H1 (cell line): ENCODE results near the gene CFH. TPM values are rescaled to one million over a fixed set of nuclear protein-coding genes. Genes with fewer than 3 reads are reported as not detected.
A peak's percentile ranks its signal among the peaks of the same experiment; 100 is the strongest.

Experiments used
- CTCF ChIA-PET: fragments of 300-600 bp; sonication (Branson Sonifier 250); formaldehyde crosslinking; loops from one replicate; lab custom pipeline; 2021; ENCODE audit not compliant: partially characterized antibody; lab: Charles Lee
- POLR2A ChIA-PET: fragments of 300-600 bp; sonication (Branson Sonifier 250); formaldehyde crosslinking; loops from one replicate; lab custom pipeline; 2021; ENCODE audit warnings: inconsistent platforms; ENCODE audit not compliant: partially characterized antibody; lab: Charles Lee
- DNase-seq, 2 experiments: peaks; one replicate each; pipeline versions ENCODE4 v3.0.0 to v3.0.0-alpha.2; 2010 to 2022; ENCODE audit warnings: low spot score in 2 of 2, low read depth in 1 of 2, mixed read lengths in 1 of 2
- FAIRE-seq: peaks from 2 replicates; lab custom pipeline; 2011; peaks lifted over from hg19 to GRCh38; lab: Jason Lieb, UNC
- H2AFZ ChIP-seq: 2 replicates; pipeline ENCODE4 v1.8.1; 2012; ENCODE audit warnings: low read length, inconsistent platforms
- H2AK5ac ChIP-seq: 2 replicates; pipeline ENCODE4 v1.6.1; 2013; ENCODE audit warnings: low read depth, low read length
- H2BK120ac ChIP-seq: replicated peaks from 2 replicates; pipeline ENCODE3; 2013; ENCODE audit warnings: low read depth, low read length, inconsistent platforms
- H2BK12ac ChIP-seq: 2 replicates; pipeline ENCODE4 v1.6.1; 2013; ENCODE audit warnings: low read depth, low read length
- H2BK15ac ChIP-seq: 2 replicates; pipeline ENCODE4 v1.6.1; 2013; ENCODE audit warnings: low read length
- H2BK20ac ChIP-seq: 2 replicates; pipeline ENCODE4 v1.6.1; 2013; ENCODE audit warnings: low read length
- H2BK5ac ChIP-seq: 2 replicates; pipeline ENCODE4 v1.6.1; 2013; ENCODE audit warnings: low read depth, low read length
- H3K14ac ChIP-seq: 2 replicates; pipeline ENCODE4 v1.6.1; 2013; ENCODE audit warnings: inconsistent platforms; ENCODE audit not compliant: insufficient read length
- H3K18ac ChIP-seq: 2 replicates; pipeline ENCODE4 v1.6.1; 2013; ENCODE audit warnings: low read length; ENCODE audit errors: extremely low read depth
- H3K23ac ChIP-seq: 2 replicates; pipeline ENCODE4 v1.6.1; 2013; ENCODE audit warnings: inconsistent platforms; ENCODE audit not compliant: insufficient read length
- H3K23me2 ChIP-seq: 2 replicates; pipeline ENCODE4 v1.6.1; 2013; ENCODE audit warnings: low read depth, low read length
- H3K27ac ChIP-seq: 2 replicates; pipeline ENCODE4 v1.6.1; 2011; ENCODE audit warnings: low read depth, low read length, inconsistent platforms
- H3K27me3 ChIP-seq, 4 experiments: replicated peaks in 1 of 4; 1 replicate in 1 of 4; 2 replicates in 3 of 4; pipeline versions ENCODE4 v1.6.1 to v1.8.1; 2011 to 2013; ENCODE audit warnings: low read length in 3 of 4, mild to moderate bottlenecking in 3 of 4, inconsistent platforms in 2 of 4, mixed read lengths in 2 of 4, moderate library complexity in 1 of 4; ENCODE audit not compliant: control insufficient read depth in 3 of 4, insufficient read depth in 3 of 4; ENCODE audit errors: extremely low read depth in 1 of 4
- H3K36me3 ChIP-seq, 4 experiments: 2 replicates each; pipeline versions ENCODE4 v1.6.1 to v1.8.1; 2011 to 2013; ENCODE audit warnings: mild to moderate bottlenecking in 4 of 4, low read length in 3 of 4, moderate library complexity in 2 of 4, control low read depth in 1 of 4, inconsistent platforms in 1 of 4; ENCODE audit not compliant: insufficient read depth in 4 of 4, control insufficient read depth in 2 of 4
- H3K4ac ChIP-seq: replicated peaks from 2 replicates; pipeline ENCODE3; 2013; ENCODE audit warnings: low read length, low read depth, mixed read lengths, inconsistent platforms; ENCODE audit not compliant: insufficient read length
- H3K4me1 ChIP-seq, 4 experiments: replicated peaks in 1 of 4; 1 replicate in 1 of 4; 2 replicates in 3 of 4; pipeline versions ENCODE4 v1.6.1 to v1.8.1; 2011 to 2013; ENCODE audit warnings: low read length in 3 of 4, inconsistent platforms in 2 of 4, mixed read lengths in 1 of 4; ENCODE audit not compliant: insufficient read depth in 4 of 4, control insufficient read depth in 3 of 4
- H3K4me2 ChIP-seq, 2 experiments: 2 replicates each; pipeline versions ENCODE4 v1.6.1 to v1.8.1; 2011 to 2013; ENCODE audit warnings: low read depth in 2 of 2, low read length in 2 of 2, control low read depth in 1 of 2, inconsistent platforms in 1 of 2, mild to moderate bottlenecking in 1 of 2; ENCODE audit not compliant: insufficient read depth in 1 of 2
- H3K4me3 ChIP-seq, 4 experiments: fragments of 200-600, 300-600 bp in 1 of 4; sonication (generic), shearing (Covaris generic), sonication (Bioruptor Twin) in 1 of 4; 2 replicates each; pipeline versions ENCODE4 v1.5.1 to v1.8.1; 2011 to 2016; ENCODE audit warnings: low read length in 4 of 4, low read depth in 3 of 4, control low read depth in 2 of 4, inconsistent platforms in 2 of 4, mild to moderate bottlenecking in 2 of 4, mixed read lengths in 1 of 4, moderate library complexity in 1 of 4; ENCODE audit not compliant: insufficient read depth in 2 of 4; ENCODE audit errors: extremely low read depth in 1 of 4
- H3K56ac ChIP-seq: replicated peaks from 2 replicates; pipeline ENCODE3; 2013; ENCODE audit warnings: low read depth, mild to moderate bottlenecking, mixed read lengths, low read length, inconsistent platforms; ENCODE audit not compliant: insufficient read length
- H3K79me1 ChIP-seq: 2 replicates; pipeline ENCODE4 v1.6.1; 2013; ENCODE audit warnings: low read depth, low read length, control low read depth
- H3K79me2 ChIP-seq, 2 experiments: 2 replicates each; pipeline versions ENCODE4 v1.6.1 to v1.8.1; 2012 to 2013; ENCODE audit warnings: low read length in 2 of 2, mild to moderate bottlenecking in 2 of 2, inconsistent platforms in 1 of 2; ENCODE audit not compliant: insufficient read depth in 2 of 2, control insufficient read depth in 1 of 2
- H3K9ac ChIP-seq, 4 experiments: replicated peaks in 1 of 4; 1 replicate in 1 of 4; 2 replicates in 3 of 4; pipeline versions ENCODE4 v1.6.1 to v1.8.1; 2011 to 2013; ENCODE audit warnings: low read depth in 3 of 4, low read length in 3 of 4, control low read depth in 2 of 4, mild to moderate bottlenecking in 2 of 4, moderate library complexity in 2 of 4, inconsistent platforms in 1 of 4; ENCODE audit errors: extremely low read depth in 1 of 4
- H3K9me3 ChIP-seq, 2 experiments: 2 replicates each; pipeline versions ENCODE4 v1.6.1 to v1.8.1; 2012 to 2013; ENCODE audit warnings: mild to moderate bottlenecking in 2 of 2, moderate library complexity in 2 of 2, control low read depth in 1 of 2, inconsistent platforms in 1 of 2, low read depth in 1 of 2, low read length in 1 of 2, mixed read lengths in 1 of 2; ENCODE audit not compliant: insufficient read depth in 2 of 2
- H4K20me1 ChIP-seq, 2 experiments: replicated peaks in 1 of 2; 2 replicates each; pipeline versions ENCODE3 to v1.8.1; 2011 to 2013; ENCODE audit warnings: inconsistent platforms in 2 of 2, low read length in 2 of 2, mild to moderate bottlenecking in 1 of 2; ENCODE audit not compliant: insufficient read depth in 2 of 2, control insufficient read depth in 1 of 2
- H4K5ac ChIP-seq: 2 replicates; pipeline ENCODE4 v1.6.1; 2013; ENCODE audit warnings: low read length, low read depth, mixed read lengths, inconsistent platforms; ENCODE audit not compliant: insufficient read length
- H4K8ac ChIP-seq: 2 replicates; pipeline ENCODE4 v1.8.0; 2013; ENCODE audit warnings: mild to moderate bottlenecking, moderate library complexity, low read length, inconsistent platforms; ENCODE audit not compliant: insufficient read depth; ENCODE audit errors: extremely low read depth
- H4K91ac ChIP-seq: replicated peaks from 2 replicates; pipeline ENCODE3; 2013; ENCODE audit warnings: low read length, mixed read lengths, inconsistent platforms; ENCODE audit not compliant: insufficient read length
- CEBPB ChIP-seq: IDR thresholded peaks from 2 replicates; pipeline ENCODE4 v1.6.1; 2012; ENCODE audit warnings: low read depth, low read length
- CHD1 ChIP-seq: IDR thresholded peaks from 2 replicates; pipeline ENCODE4 v1.6.1; 2012; ENCODE audit warnings: low read depth, low read length, improper control_type of control experiment
- SAP30 ChIP-seq: fragments of 300-600 bp; sonication (generic); IDR thresholded peaks from 2 replicates; pipeline ENCODE4 v1.7.1; 2012; ENCODE audit warnings: low read length, moderate library complexity, mild to moderate bottlenecking, inconsistent platforms; ENCODE audit not compliant: insufficient read depth, insufficient replicate concordance
- WGBS, 2 experiments: shearing (Covaris generic) in 1 of 2; methylation state at CpG; one replicate each; pipeline versions ENCODE4 v1.1.6 to v1.1.7; 2013 to 2015; ENCODE audit warnings: low lambda C conversion rate in 2 of 2, mixed read lengths in 2 of 2, inconsistent platforms in 1 of 2, low coverage in 1 of 2, missing lambda C conversion rate in 1 of 2; ENCODE audit not compliant: insufficient replicate concordance in 2 of 2, insufficient coverage in 1 of 2, insufficient read length in 1 of 2; ENCODE audit errors: extremely low coverage in 1 of 2, missing lambda C conversion rate in 1 of 2; 5-methylcytosine and 5-hydroxymethylcytosine counted together
- polyA plus RNA-seq, 7 experiments: library from polyadenylated mRNA; depleted of rRNA in 3 of 7; stranded (reverse) in 5 of 7; unstranded in 2 of 7; fragments of >200 nt in 5 of 7; fragments of 200-250 nt in 2 of 7; gene quantifications; 1 replicate in 5 of 7; 2 replicates in 1 of 7; 4 replicates in 1 of 7; pipeline versions ENCODE4 v1.2.1 to v1.2.3, GENCODE V29; 2011 to 2013; ENCODE audit warnings: missing spikeins in 2 of 7, mixed read lengths in 2 of 7
- total RNA-seq: library from RNA; stranded (reverse); fragmentation: NEBNext Ultra II Directional; extraction: Animal tissue kit (Norgen Biotek cat#: 25700); gene quantifications from 2 replicates; pipeline ENCODE4 v1.2.1, GENCODE V29; 2021

The CFH gene
- total and polyA plus RNA-seq, 2 of the 8 experiments (the other 6 are each of a cell fraction or from before 2014, with no cell fraction given): not detected

- Histone ChIP-seq H3K23me2 (peaks cover 6% of the 10 kb centered on the region; the same call in 1 of the 2 replicates), H3K36me3 (no peaks in the 10 kb centered on the region), H3K14ac (no peak overlapping the region), H3K27me3 (no peaks in the 10 kb centered on the region), H4K91ac (no peak overlapping the region), H3K79me1 (no peaks in the 10 kb centered on the region), H3K4me1 (peaks cover 0 to 10% (median 8%) of the 10 kb centered on the region in 4 experiments; a peak in 5 of 7 replicates), H2BK120ac (no peak overlapping the region), H4K8ac (no peak overlapping the region), H4K5ac (peak overlapping the region; percentile 10), H2BK20ac (no peak overlapping the region), H3K9me3 (no peaks in the 10 kb centered on the region), H3K4me3 (peak overlapping the region; percentile 51 to 98 (median 88)), H2BK5ac (peak overlapping the region; percentile 62; the same call in 1 of the 2 replicates), H3K4me2 (peak overlapping the region; percentile 82 to 85), H2BK12ac (peak overlapping the region; percentile 51; the same call in 1 of the 2 replicates), H2AK5ac (peak overlapping the region; percentile 18; the same call in 1 of the 2 replicates), H3K79me2 (peaks cover 0 to 36% of the 10 kb centered on the region in 2 experiments; a peak in 3 of 4 replicates), H3K18ac (peak overlapping the region; percentile 15; the same call in 1 of the 2 replicates), H2AFZ (peak overlapping the region; percentile 81; the same call in 1 of the 2 replicates), H4K20me1 (no peaks in the 10 kb centered on the region), H3K23ac (no peak overlapping the region), H3K56ac (peak overlapping the region; percentile 2), H3K9ac (peak overlapping the region in 3 of 4 experiments; percentile 80 to 83 (median 82); a peak in 6 of 7 replicates), H2BK15ac (no peak overlapping the region), H3K4ac (no peak overlapping the region), H3K27ac (peak overlapping the region; percentile 85)
- WGBS, 2 experiments: 29% methylated on average over 10 of the region's 10 CpGs; no CpG with 5 or more reads in 1 of the 2 experiments
- DNase-seq (no peak), FAIRE-seq (peak; percentile 71)
- TF ChIP-seq SAP30: peak; percentile 12
- TF ChIP-seq CEBPB: peak; percentile 64; the same call in 1 of the 2 replicates
- no peak for TF ChIP-seq CHD1
- ChIA-PET CTCF (interaction anchor here (0.6 to 1.3 kb wide), 7 partner anchors 9 to 250 kb away, joined by 3 to 5 read pairs (median 3); no protein-coding TSS in a partner anchor), POLR2A (interaction anchor here (0.7 to 3.1 kb wide), 23 partner anchors 8 to 1547 kb away, joined by 3 to 18 read pairs (median 7); partner anchors contain the start of gene CFH)
Measured at GRCh38 chr1:196609370-196609737, 42.5 kb upstream of the CFH start.
